ENCODE measurements around the gene ADRA2A. TPM values are rescaled to one million over a fixed set of nuclear protein-coding genes. Genes with fewer than 3 reads are reported as not detected.

The ADRA2A gene
- polyA plus RNA-seq, 1 experiment, result 0.25 TPM

DNA sequence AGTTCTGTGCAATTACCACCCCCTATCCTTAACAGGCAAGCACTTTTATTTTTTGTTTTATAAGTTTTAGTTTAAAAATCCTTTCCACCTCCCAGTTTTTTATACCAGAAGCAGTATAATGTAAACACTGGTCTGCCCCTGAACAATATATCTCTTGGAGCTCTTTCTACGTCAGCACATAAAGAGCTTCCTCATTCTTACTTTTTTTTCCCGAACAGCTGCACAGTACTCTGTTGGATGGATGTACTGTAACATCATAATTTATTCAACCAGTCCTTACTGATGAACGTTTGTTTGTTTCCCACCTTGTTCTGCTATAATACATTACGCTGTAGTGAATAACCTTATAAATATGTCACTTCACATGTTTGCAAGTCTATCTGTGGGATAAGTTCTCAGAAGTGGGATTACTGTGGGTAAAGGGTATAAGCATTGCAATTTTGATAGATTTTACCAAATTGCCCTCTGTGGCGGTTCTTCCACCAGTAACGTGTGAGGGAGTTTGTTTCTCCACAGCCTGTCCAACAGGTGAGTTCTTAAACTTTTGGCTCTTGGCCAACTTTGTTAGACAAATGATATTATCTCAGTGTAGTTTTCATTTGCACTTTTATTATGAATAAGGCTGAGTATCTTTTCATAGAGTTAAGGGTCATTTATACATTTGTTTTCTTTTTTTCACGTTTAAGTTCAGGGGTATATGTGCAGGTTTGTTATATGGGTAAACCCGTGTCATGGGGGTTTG lies 32.8 kb downstream of the ADRA2A start:
- POLR2A ChIA-PET, result no interaction called here

GRCh38 chr10:111110771-111111170 lies 33.9 kb downstream of the ADRA2A start:
- POLR2A ChIA-PET, result no interaction called here
- no peak for DNase-seq (ENCODE audit: low read depth)
- H3K27me3 ChIP-seq (ENCODE audit: control insufficient read depth, insufficient read depth, low read length), result no peaks in the 10 kb centered on the region
- no peak for TF ChIP-seq CTCF (IDR thresholded peaks at IDR 0.05; ENCODE audit: insufficient read depth, low read depth, low read length)
- H3K4me3 ChIP-seq (ENCODE audit: low read depth, low read length), result no peak overlapping the region
- H3K36me3 ChIP-seq (ENCODE audit: control insufficient read depth, insufficient read depth, low read length), result no peaks in the 10 kb centered on the region
- CTCF ChIA-PET, result no interaction called here

More for the DNA sequence above, 32.8 kb downstream of the ADRA2A start:
- no peak for TF ChIP-seq CTCF (IDR thresholded peaks at IDR 0.05; ENCODE audit: insufficient read depth, low read depth, low read length)
- Histone ChIP-seq H3K36me3 (ENCODE audit: control insufficient read depth, insufficient read depth, low read length) (no peaks in the 10 kb centered on the region), H3K27me3 (ENCODE audit: control insufficient read depth, insufficient read depth, low read length) (no peaks in the 10 kb centered on the region), H3K4me3 (ENCODE audit: low read depth, low read length) (no peak overlapping the region)
- no peak for DNase-seq (ENCODE audit: low read depth)
- CTCF ChIA-PET, result no interaction called here

GRCh38 chr10:111112333-111112732 lies 35.5 kb downstream of the ADRA2A start:
- ChIA-PET POLR2A (no interaction called here), CTCF (interaction anchor here (0.6 kb wide), 1 partner anchor 16 kb away, joined by 3 read pairs; no protein-coding TSS in a partner anchor)
- DNase-seq (ENCODE audit: low read depth), result no peak
- H3K4me3 ChIP-seq (ENCODE audit: low read depth, low read length), result no peak overlapping the region
- TF ChIP-seq CTCF (IDR thresholded peaks at IDR 0.05; ENCODE audit: insufficient read depth, low read depth, low read length), result no peak
- no peaks in the 10 kb centered on the region for H3K36me3 ChIP-seq (ENCODE audit: control insufficient read depth, insufficient read depth, low read length)
- H3K27me3 ChIP-seq (ENCODE audit: control insufficient read depth, insufficient read depth, low read length), result no peaks in the 10 kb centered on the region

DNA sequence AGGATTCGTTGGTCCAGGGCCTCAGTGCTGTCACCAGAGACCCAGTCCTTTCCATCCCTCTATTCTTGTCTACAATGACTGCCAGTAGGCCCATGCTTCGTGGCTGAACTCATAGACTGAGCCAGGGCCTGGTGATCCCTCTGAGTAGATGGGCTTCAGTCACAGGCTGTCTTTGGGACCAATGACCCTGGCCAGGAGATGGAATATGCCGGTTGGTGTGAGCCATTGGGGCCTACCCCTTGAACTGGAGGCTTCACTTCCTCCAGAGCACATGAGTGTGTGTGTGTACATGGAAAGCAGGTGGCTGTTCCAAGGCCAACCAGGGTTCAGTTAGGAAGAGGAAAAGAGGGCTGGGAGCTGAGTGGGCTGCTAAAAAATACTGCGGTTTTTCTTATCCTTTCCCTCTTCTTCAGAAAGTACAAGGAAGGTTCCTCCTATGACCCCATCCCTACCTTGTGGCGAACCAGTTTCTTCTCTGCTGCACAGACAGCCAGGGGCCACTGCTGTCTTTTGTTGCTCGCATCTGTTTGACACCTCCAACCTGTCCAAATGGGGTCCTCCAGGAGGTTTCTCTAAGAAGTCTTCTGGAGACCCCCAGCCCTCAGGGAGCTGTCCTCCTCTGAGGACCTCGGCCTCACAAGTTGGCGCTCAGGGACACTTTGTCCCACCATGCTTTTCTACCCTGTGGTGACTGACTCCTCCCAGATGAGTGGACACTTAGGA lies 36.6 kb downstream of the ADRA2A start:
- POLR2A ChIA-PET, result no interaction called here
- Histone ChIP-seq H3K36me3 (ENCODE audit: control insufficient read depth, insufficient read depth, low read length) (no peaks in the 10 kb centered on the region), H3K27me3 (ENCODE audit: control insufficient read depth, insufficient read depth, low read length) (no peaks in the 10 kb centered on the region), H3K4me3 (ENCODE audit: low read depth, low read length) (no peak overlapping the region)
- DNase-seq (ENCODE audit: low read depth), result no peak
- CTCF ChIA-PET, result no interaction called here
- no peak for TF ChIP-seq CTCF (IDR thresholded peaks at IDR 0.05; ENCODE audit: insufficient read depth, low read depth, low read length)

- CTCF ChIA-PET, result no interaction called here
- POLR2A ChIA-PET, result no interaction called here
- no peak overlapping the region for H3K4me3 ChIP-seq (ENCODE audit: low read depth, low read length)
- no peaks in the 10 kb centered on the region for H3K36me3 ChIP-seq (ENCODE audit: control insufficient read depth, insufficient read depth, low read length)
- no peaks in the 10 kb centered on the region for H3K27me3 ChIP-seq (ENCODE audit: control insufficient read depth, insufficient read depth, low read length)
- TF ChIP-seq CTCF (IDR thresholded peaks at IDR 0.05; ENCODE audit: insufficient read depth, low read depth, low read length), result no peak
- no peak for DNase-seq (ENCODE audit: low read depth)
Observed at GRCh38 chr10:111113961-111114757, 37.3 kb downstream of the ADRA2A start.

Data from BJ (cell line).